ENCODE data around the gene MOSMO. TPM values are rescaled to one million over a fixed set of nuclear protein-coding genes. Genes with fewer than 3 reads are reported as not detected.
A peak's percentile ranks its signal among the peaks of the same experiment; 100 is the strongest.

Gene MOSMO
- total and polyA plus RNA-seq, 4 donors = 3.9 to 13.6 (median 4.5) TPM

- Histone ChIP-seq H3K36me3 (ENCODE audit: control insufficient read depth in 4 of 4, insufficient read depth in 3 of 4, low read depth in 1 of 4, low read length in 3 of 4) (no peaks in the 10 kb centered on the region), H3K9ac (ENCODE audit: low read depth in 1 of 2, low read length in 2 of 2) (no peak overlapping the region), H3K4me1 (ENCODE audit: control insufficient read depth in 4 of 4, insufficient read depth in 4 of 4, low read length in 3 of 4) (no peaks in the 10 kb centered on the region), H3K27me3 (ENCODE audit: control insufficient read depth in 4 of 4, insufficient read depth in 4 of 4, low read length in 3 of 4) (no peaks in the 10 kb centered on the region), H3K9me3 (ENCODE audit: control insufficient read depth in 4 of 4, low read length in 3 of 4) (no peaks in the 10 kb centered on the region), H3K27ac (ENCODE audit: low read depth in 1 of 2, low read length in 2 of 2) (no peak overlapping the region), H3K4me3 (ENCODE audit: low read depth in 1 of 3, low read length in 3 of 3) (no peak overlapping the region)
- no peak for DNase-seq (ENCODE audit: low spot score)
- 72% methylated on average over 3 of the region's 3 CpGs for WGBS
- TF ChIP-seq JUND (IDR thresholded peaks at IDR 0.05) (no peak), HNF4A (conservative IDR thresholded peaks at IDR 0.05) (no peak), FOXA2 (IDR thresholded peaks at IDR 0.05) (no peak), RXRA (IDR thresholded peaks at IDR 0.05) (no peak), HNF4G (IDR thresholded peaks at IDR 0.05) (no peak), NR2F2 (IDR thresholded peaks at IDR 0.05) (no peak), ZBTB33 (IDR thresholded peaks at IDR 0.05) (no peak), EGR1 (IDR thresholded peaks at IDR 0.05; ENCODE audit: low read depth in 2 of 2) (no peak), YY1 (IDR thresholded peaks at IDR 0.05) (no peak), TAF1 (conservative IDR thresholded peaks at IDR 0.05) (no peak)
Measured at GRCh38 chr16:22093996-22094395, 86.1 kb downstream of the MOSMO start.

GRCh38 chr16:22098405-22099255 is 90.7 kb downstream of the MOSMO start:
- Histone ChIP-seq H3K4me3 (ENCODE audit: low read depth in 1 of 3, low read length in 3 of 3) (no peak overlapping the region), H3K9me3 (ENCODE audit: control insufficient read depth in 4 of 4, low read length in 3 of 4) (no peaks in the 10 kb centered on the region), H3K9ac (ENCODE audit: low read depth in 1 of 2, low read length in 2 of 2) (no peak overlapping the region), H3K27me3 (ENCODE audit: control insufficient read depth in 4 of 4, insufficient read depth in 4 of 4, low read length in 3 of 4) (no peaks in the 10 kb centered on the region), H3K27ac (ENCODE audit: low read depth in 1 of 2, low read length in 2 of 2) (no peak overlapping the region), H3K4me1 (ENCODE audit: control insufficient read depth in 4 of 4, insufficient read depth in 4 of 4, low read length in 3 of 4) (no peaks in the 10 kb centered on the region), H3K36me3 (ENCODE audit: control insufficient read depth in 4 of 4, insufficient read depth in 3 of 4, low read depth in 1 of 4, low read length in 3 of 4) (no peaks in the 10 kb centered on the region)
- no peak for DNase-seq (ENCODE audit: low spot score)
- 43% methylated on average over 8 of the region's 8 CpGs for WGBS
- TF ChIP-seq REST (IDR thresholded peaks at IDR 0.05) (no peak), RXRA (IDR thresholded peaks at IDR 0.05) (no peak), TAF1 (conservative IDR thresholded peaks at IDR 0.05) (no peak), HNF4A (conservative IDR thresholded peaks at IDR 0.05) (peak in 1 of 2 donors; percentile 17), HNF4G (IDR thresholded peaks at IDR 0.05) (no peak), JUND (IDR thresholded peaks at IDR 0.05) (no peak), NR2F2 (IDR thresholded peaks at IDR 0.05) (no peak), RAD21 (IDR thresholded peaks at IDR 0.05) (peak; percentile 76 to 83), FOXA2 (IDR thresholded peaks at IDR 0.05) (no peak), MAX (IDR thresholded peaks at IDR 0.05) (no peak), ATF3 (IDR thresholded peaks at IDR 0.05) (no peak), CTCF (IDR thresholded peaks at IDR 0.05; ENCODE audit: low read depth, low read length, missing input control) (peak; percentile 60)

Data from liver (tissue), 9 donors.